Calu3 (cell line): ENCODE results near the gene SPDYE2. TPM values are rescaled to one million over a fixed set of nuclear protein-coding genes. Genes with fewer than 3 reads are reported as not detected.
"Not testable (repeated sequence)": the region's sequence is repeated elsewhere in the genome, so short reads cannot be mapped to it uniquely, and the experiment has no call there.

ENCODE experiments used
- Bru-seq: library from RNA; stranded (reverse); fragments of 400-500 nt; gene quantifications from one replicate; lab custom pipeline; 2021; lab: Mats Ljungman, UMichigan
- BruChase-seq, 2 experiments: library from RNA; stranded (reverse); fragments of 400-500 nt; gene quantifications; one replicate each; lab custom pipeline; 2021; lab: Mats Ljungman, UMichigan
- BruUV-seq: library from RNA; stranded (reverse); fragments of 400-500 nt; replicated peaks from 2 replicates; lab custom pipeline; 2021; lab: Mats Ljungman, UMichigan
- CTCF ChIA-PET: fragments of 300-600 bp; sonication (Branson Sonifier 250); formaldehyde crosslinking; loops from one replicate; lab custom pipeline; 2022; ENCODE audit warnings: antibody characterized with exemption; lab: Charles Lee
- DNase-seq: peaks from one replicate; pipeline ENCODE4 v3.0.0; 2022
- H3K27ac Mint-ChIP-seq: one replicate; pipeline ENCODE4 v1.8.0; 2022; ENCODE audit warnings: mixed read lengths; ENCODE audit not compliant: unreplicated experiment
- H3K27me3 Mint-ChIP-seq: one replicate; pipeline ENCODE4 v1.8.0; 2022; ENCODE audit warnings: mixed read lengths; ENCODE audit not compliant: unreplicated experiment
- H3K36me3 Mint-ChIP-seq: one replicate; pipeline ENCODE4 v1.8.0; 2022; ENCODE audit warnings: mild to moderate bottlenecking, moderate library complexity, mixed read lengths; ENCODE audit not compliant: insufficient read depth, unreplicated experiment
- H3K4me1 Mint-ChIP-seq: one replicate; pipeline ENCODE4 v1.8.0; 2022; ENCODE audit warnings: mild to moderate bottlenecking, low read depth, mixed read lengths; ENCODE audit not compliant: unreplicated experiment
- H3K4me3 Mint-ChIP-seq: one replicate; pipeline ENCODE4 v1.8.0; 2022; ENCODE audit warnings: mild to moderate bottlenecking, low read depth, moderate library complexity, mixed read lengths; ENCODE audit not compliant: unreplicated experiment
- H3K9me3 Mint-ChIP-seq: one replicate; pipeline ENCODE4 v1.8.0; 2022; ENCODE audit warnings: low read depth, mixed read lengths; ENCODE audit not compliant: unreplicated experiment
- intact Hi-C: fragments of 100-400 bp; cut with micrococcal nuclease; formaldehyde crosslinking; loops from one replicate; pipeline ENCODE4 v1.10.0; 2022; ENCODE audit not compliant: unreplicated experiment
- long read RNA-seq: library from polyadenylated mRNA; stranded (forward); transcript quantifications from one replicate; pipeline ENCODE4 v2.0.0, GENCODE V29; 2022
- total RNA-seq: library from RNA; stranded (reverse); gene quantifications from 2 replicates; pipeline ENCODE4 v1.2.3, GENCODE V29; 2022

The SPDYE2 gene
- not detected in 2 replicates for total RNA-seq
- Bru-seq, nascent RNA: not detected
- not detected for BruChase-seq, experiment 1, labeled RNA remaining after a 6-hour chase
- BruChase-seq, experiment 2, labeled RNA remaining after a 2-hour chase: not detected
- long read RNA-seq, partial matches to known transcripts: 0 of 62 reads
- long read RNA-seq, other reads (novel, unspliced or antisense): 62 of 62 reads

DNA sequence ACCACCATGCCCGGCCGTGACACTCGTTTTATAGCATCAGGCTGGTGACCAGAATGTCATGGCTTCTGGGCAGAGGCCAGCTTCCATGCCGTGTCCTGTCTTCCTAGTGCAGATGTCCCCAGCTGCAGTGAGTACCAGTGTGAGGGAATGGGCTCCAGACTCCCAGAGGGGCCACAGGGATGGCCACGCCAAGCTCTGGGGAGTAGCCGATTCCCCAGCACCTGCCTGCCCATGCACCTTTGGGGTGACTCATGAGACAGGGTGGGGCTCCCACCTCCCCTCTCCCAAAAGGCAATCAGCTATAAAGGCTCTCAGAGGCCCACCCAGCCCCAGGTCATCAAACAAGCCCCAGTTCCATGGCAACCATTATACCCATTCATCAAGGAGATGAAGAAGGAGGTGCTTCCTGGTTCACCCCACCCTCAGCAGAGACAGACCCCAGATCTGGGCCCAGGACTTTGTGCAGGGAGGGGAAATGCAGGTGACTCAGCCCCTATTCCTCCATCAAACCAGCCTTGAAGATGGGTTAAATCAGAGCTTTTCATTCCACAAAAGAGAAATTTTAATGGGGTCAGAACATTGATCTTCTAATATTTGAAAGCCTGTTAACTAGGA is at the start of gene SPDYE2:
SPDYE2 (plus strand) TSS at position 419 of the 615 bp plus-strand sequence. CDS start 2,030 bp downstream, outside the sequence.
- H3K27me3 Mint-ChIP-seq, H3K27ac Mint-ChIP-seq, H3K9me3 Mint-ChIP-seq, CTCF ChIA-PET, intact Hi-C loops, H3K4me1 Mint-ChIP-seq, DNase-seq, BruUV-seq, H3K4me3 Mint-ChIP-seq, H3K36me3 Mint-ChIP-seq: not testable (repeated sequence)

DNA sequence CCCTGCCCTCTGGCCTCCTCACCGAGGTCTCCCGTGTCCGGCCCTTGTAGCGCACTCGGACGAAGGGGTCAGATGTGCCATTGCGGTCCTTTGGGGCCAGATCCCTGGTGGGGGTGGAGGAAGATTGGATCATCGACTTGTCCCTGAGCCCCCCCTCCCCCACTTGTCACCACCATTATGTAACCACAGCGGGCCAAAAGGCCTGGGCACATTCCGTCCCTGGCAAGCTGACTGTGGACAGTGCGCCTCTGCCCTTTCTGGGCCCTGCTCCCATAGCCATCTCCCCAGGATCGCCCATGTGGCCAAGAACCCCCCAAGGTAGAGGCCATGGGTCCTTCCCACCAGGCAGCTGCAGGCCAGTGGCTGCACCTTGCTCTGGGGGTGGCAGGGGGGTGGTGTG is 47.9 kb upstream of the SPDYE2 start:
- H3K4me1 Mint-ChIP-seq, CTCF ChIA-PET, DNase-seq, intact Hi-C loops, H3K27ac Mint-ChIP-seq, H3K27me3 Mint-ChIP-seq, H3K9me3 Mint-ChIP-seq, H3K36me3 Mint-ChIP-seq, H3K4me3 Mint-ChIP-seq, BruUV-seq: not testable (repeated sequence)

- intact Hi-C loops, DNase-seq, BruUV-seq, H3K27ac Mint-ChIP-seq, H3K4me3 Mint-ChIP-seq, H3K9me3 Mint-ChIP-seq, H3K27me3 Mint-ChIP-seq, CTCF ChIA-PET, H3K4me1 Mint-ChIP-seq, H3K36me3 Mint-ChIP-seq: not testable (repeated sequence)
These were observed 45.5 kb upstream of the SPDYE2 start for GRCh38 chr7:102505298-102506185.

GRCh38 chr7:102507410-102508088 is 43.5 kb upstream of the SPDYE2 start:
- intact Hi-C loops, H3K27me3 Mint-ChIP-seq, H3K27ac Mint-ChIP-seq, CTCF ChIA-PET, DNase-seq, BruUV-seq, H3K4me1 Mint-ChIP-seq, H3K36me3 Mint-ChIP-seq, H3K9me3 Mint-ChIP-seq, H3K4me3 Mint-ChIP-seq: not testable (repeated sequence)

- DNase-seq, H3K27me3 Mint-ChIP-seq, intact Hi-C loops, CTCF ChIA-PET, H3K36me3 Mint-ChIP-seq, H3K4me1 Mint-ChIP-seq, H3K4me3 Mint-ChIP-seq, H3K27ac Mint-ChIP-seq, BruUV-seq, H3K9me3 Mint-ChIP-seq: not testable (repeated sequence)
These were observed 40.5 kb upstream of the SPDYE2 start for GRCh38 chr7:102510575-102510974.

DNA sequence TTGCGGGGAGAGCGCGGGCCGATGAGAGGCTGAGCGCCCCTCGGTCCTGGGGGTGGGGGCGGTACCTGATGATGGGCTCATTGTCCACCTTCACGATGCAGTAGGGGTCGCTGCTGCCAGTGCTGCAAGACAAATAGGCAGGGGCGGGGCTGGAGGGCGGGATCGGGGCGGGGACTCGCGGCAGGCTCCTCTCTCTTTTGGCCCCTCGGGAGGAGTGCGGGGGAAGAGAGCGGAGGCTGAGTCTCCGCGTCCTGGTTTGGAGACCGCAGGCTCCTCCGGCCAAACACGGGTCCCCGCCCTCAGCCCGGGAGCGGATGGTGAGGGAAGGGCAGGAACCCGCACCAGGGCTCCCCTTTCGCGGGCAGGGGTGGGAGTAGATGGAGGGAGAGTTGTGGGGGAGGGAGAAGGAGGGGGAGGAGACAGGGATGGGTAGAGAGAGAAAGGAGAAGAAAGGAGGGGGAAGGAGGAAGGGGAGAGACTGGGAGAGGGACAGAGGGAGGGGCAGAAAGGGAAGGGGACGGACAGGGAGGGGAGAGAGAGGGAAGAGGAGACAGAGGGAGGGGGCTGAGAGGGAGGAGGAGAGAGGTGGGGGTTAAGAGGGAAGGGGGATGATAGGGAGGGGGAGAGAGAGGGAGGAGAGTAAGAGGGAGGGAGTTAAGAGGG is 39.0 kb upstream of the SPDYE2 start:
- H3K9me3 Mint-ChIP-seq, H3K4me3 Mint-ChIP-seq, H3K27ac Mint-ChIP-seq, intact Hi-C loops, H3K4me1 Mint-ChIP-seq, H3K36me3 Mint-ChIP-seq, DNase-seq, CTCF ChIA-PET, BruUV-seq, H3K27me3 Mint-ChIP-seq: not testable (repeated sequence)

- intact Hi-C loops, H3K27me3 Mint-ChIP-seq, H3K9me3 Mint-ChIP-seq, H3K27ac Mint-ChIP-seq, H3K36me3 Mint-ChIP-seq, CTCF ChIA-PET, H3K4me3 Mint-ChIP-seq, H3K4me1 Mint-ChIP-seq, BruUV-seq, DNase-seq: not testable (repeated sequence)
These were observed 38.3 kb upstream of the SPDYE2 start for GRCh38 chr7:102512642-102513221.

GRCh38 chr7:102514881-102515721 is 35.9 kb upstream of the SPDYE2 start:
- H3K27me3 Mint-ChIP-seq, H3K9me3 Mint-ChIP-seq, intact Hi-C loops, DNase-seq, H3K36me3 Mint-ChIP-seq, H3K27ac Mint-ChIP-seq, BruUV-seq, H3K4me3 Mint-ChIP-seq, H3K4me1 Mint-ChIP-seq, CTCF ChIA-PET: not testable (repeated sequence)
